ENCODE results near the gene EPHB1.

Gene EPHB1

DNA sequence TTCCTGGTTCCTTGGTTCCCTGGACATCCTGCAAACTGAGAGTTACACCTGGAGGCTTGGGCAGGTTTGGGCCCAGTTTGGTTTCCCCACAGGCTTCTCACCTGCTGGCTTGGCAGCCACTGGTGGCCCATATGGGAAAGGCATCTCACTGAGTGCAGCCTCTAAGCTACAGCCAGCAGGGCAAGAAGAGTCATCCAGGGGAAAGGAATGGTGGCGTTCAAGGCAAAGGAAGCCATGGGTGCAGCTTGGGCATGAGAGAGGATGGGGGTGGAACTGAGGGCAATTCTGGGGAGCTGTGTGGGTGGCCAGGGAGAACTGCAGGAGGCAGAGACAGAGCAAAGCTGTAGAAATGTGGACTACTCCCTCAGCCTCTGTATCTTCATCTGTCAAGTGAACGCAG is 106.4 kb downstream of the EPHB1 start:
- intact Hi-C loops (cut with DNase I) = no loop called here
- DNase-seq = no peak

DNA sequence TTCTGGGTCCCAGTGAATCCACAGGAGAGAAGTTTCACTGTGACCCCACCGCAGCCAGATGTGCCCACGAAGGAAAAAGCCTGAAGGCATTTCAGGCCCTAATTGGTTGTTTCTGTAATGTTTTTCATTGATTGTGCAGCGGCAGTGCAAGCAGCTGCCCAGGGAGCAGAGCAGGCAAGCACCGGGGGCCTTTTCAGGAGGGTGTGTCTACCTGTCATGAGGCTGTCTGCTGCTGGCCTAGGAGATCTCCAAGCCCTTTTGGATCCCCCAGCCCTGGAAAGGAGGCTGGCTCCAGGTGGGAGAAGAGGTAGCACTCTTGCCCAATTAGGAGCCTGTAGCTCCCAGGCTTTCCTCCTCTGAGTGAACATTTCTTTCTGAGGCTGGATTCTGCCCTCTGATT is 108.8 kb downstream of the EPHB1 start:
- intact Hi-C loops (cut with DNase I) = no loop called here
- no peak for DNase-seq

DNA sequence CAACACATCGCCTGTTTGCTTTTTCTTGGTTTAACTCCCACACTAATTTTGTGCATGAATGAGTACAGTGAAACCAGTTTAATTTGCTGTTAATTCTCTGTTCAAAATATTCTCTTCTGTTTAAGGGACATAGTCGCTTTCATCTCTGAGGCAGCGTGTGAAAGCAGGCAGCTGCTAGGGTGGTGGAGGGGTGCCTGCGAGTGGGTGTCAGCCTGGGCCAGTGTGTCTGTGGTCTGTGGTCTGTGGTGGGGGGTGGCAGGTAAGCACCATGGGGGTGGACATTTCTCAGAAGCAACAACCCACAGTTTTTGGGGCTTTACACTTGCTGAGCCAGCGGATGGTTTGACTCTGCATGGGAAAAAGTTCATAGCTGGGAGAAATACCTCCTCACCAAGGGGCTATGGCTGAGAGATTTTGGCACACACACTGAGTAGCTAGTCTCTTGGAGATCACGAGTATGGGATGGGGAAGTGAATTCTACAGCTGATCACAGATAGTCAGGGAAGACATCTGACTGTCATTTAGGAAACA is 109.2 kb downstream of the EPHB1 start:
- no peak for DNase-seq
- intact Hi-C loops (cut with DNase I) = no loop called here

DNA sequence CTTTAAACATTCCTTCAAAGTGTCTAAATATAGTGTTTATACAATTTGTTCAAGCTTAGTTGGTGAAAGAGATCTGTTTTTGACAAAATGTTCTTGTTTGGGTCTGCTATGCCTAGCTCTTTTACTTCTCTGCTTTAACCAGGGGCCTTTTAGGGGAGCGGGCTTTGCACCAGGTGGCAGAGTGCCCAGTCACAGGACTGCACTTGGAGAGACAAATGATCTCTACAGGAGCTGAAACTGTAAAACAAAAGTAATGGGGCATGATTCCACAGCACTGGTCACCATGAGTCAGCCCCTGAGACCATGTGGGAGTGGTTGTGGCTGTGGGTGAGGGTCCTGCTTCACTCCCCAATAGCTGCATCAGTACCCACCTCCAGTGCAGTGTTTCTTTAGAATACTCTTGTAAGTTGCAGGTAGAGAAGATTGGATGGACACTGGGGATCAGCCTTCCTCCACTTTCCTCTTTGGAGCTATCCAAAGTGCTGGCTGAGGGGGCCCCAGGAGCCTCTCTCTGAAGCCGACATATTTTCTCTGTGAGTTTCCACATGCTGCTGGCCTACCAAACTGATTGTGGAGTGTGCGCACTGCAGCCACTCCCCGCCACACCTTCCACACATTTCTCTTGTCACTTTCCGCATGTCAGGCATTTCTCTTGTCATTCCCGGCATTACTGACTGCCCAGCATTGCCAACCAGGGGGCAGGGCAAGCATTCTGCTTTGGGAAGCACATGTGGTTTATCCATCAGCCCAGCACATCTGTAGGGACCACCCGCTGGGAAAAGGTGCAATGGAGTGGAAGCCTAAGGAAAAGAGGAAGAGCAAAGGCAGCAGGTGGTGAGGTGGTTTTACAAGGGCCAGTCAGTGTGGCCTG is 110.0 kb downstream of the EPHB1 start:
- intact Hi-C loops (cut with DNase I) = no loop called here
- DNase-seq = peak in 3 of 10 donors; percentile 29 to 34 (median 32)

DNA sequence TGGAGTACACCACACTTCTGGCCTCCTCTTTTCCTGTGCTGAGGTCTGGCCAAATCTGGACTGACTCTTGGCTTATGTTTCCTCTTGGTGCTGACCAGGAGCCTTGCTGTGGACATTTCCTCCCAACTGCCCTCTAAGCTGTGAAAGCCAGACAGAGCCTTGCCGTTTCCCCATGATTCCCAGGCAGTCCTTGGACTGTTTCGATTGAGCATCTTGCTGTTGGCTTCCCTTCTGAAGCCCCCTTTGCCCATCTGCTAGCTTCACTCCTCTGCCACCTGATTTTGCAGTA is 110.5 kb downstream of the EPHB1 start:
- no peak for DNase-seq
- intact Hi-C loops (cut with DNase I) = no loop called here

DNA sequence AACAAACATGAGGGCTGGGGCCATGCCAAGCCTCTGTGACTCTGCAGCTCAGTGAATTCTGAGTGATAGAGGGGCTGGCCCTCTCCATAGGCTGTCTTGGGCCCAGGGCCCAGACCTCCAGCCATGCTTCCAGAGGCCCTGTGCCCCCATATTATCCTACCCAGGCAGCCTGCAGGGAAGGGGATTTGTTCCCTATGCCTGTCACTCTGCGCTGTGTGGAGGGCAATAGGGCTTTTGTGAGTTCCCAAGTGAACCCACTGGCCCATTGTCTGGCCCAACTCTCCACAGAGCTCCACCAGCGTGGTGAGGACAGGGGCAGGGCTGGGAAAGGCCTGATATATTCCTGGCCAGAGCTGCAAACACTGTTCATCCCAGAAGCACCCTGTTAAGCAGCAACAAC is 113.2 kb downstream of the EPHB1 start:
- intact Hi-C loops (cut with DNase I) = no loop called here
- no peak for DNase-seq

DNA sequence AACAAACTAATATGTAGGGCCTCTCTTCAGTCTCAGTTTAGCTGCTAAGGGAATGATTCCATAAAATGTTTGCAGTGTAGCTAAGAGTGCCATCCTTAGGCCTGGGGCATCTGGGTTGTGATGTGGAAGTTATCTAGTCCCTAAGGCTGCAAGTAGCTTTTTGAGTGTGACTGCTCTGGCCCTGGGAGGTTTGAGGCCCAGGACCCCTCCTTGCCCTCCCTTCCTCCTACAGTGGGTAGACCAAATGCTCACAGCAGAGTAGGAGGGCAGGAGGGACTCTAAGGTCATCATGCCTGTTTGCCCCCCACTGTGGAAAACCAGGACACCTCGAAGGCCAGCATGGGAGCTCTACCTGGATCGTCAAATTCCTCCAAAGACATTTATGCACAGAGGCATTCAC is 115.0 kb downstream of the EPHB1 start:
- intact Hi-C loops (cut with DNase I) = no loop called here
- no peak for DNase-seq

DNA sequence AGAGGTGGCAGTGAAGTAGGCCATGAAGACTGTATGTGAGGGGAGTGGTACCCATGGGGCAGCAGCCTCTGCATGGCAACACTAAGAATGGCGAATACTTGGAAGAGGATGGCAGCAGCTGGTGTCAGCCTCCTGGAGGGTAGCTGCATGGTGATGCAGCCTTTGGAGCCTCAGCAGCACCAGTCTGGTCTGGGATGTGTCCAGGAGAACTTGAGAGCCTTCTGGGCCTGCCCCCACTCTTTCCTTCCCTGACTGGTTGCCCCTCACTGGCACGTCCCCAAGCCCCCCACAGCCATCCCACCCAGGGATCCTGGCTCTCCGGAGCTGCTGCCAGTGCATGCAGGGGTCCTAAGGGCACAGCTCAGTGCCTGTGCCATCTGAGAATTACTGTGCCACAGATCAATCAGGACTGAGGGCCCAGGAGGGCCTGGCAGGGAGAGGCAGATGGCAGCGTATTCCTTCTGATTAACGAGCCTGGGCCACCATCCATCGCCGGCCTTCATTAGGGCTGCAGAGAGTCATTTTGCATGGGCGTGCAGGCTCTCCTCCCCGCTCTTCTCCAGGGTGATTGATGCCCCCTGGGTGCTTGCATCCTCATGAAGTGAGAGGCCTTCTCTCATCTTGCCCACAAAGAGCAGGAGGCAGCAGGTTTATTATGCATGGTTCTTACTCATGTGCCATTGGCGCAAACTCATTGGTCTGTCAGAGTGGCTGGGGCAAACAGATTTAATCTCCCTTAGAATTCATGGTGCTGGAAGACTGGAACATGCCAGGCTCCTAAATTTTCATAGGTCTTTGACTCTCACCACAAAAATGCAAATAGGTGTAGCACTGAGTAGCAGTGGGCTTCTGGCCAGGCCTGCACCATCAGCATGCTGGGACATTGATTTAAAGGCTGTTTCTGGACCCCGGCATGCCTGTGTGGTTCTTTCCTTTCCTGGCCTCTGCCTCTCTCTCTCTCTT is 116.8 kb downstream of the EPHB1 start:
- intact Hi-C loops (cut with DNase I) = no loop called here
- no peak for DNase-seq

DNA sequence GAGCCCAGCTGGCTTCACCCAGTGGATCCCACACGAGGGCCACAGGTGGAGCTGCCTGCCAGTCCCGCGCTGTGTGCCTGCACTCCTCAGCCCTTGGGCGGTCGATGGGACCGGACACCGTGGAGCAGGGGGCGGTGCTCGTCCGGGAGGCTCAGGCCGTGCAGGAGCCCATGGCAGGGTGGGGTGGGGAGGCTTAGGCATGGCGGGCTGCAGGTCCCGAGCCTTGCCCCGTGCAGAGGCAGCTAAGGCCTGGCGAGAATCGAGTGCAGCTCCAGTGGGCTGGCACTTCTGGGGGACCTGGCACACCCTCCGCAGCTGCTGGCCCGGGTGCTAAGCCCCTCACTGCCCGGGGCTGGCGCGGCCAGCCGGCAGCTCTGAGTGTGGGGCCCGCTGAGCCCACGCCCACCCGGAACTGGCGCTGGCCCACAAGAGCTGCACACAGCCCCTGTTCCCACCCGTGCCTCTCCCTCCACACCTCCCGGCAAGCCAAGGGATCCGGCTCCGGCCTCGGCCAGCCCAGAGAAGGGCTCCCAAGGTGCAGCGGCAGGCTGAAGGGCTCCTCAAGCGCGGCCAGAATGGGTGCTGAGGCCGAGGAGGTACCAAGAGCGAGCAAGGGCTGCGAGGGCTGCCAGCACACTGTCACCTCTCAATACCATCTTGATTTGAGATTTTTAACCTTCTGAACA is 121.4 kb downstream of the EPHB1 start:
- peak in 1 of 10 donors; percentile 78 for DNase-seq
- intact Hi-C loops (cut with DNase I) = no loop called here

DNA sequence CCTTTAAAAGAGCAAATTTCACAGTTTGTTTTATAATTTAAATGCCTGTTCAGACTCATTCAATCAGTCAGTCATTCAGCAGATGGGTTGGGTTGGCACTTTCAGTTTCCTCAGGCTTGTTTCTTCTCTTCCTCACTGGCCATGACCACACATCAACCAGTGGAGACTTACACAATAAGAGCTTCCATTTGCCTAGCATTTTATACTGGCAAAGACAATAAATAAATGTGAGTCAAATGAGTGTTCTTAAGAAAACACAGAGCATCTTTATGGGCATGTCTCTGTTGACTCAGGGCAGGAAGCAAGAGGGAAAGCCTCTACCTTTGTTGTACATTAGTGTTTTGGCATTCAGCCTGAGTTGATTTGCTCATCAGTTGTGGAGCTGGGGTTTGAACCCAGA is 122.6 kb downstream of the EPHB1 start:
- no peak for DNase-seq
- intact Hi-C loops (cut with DNase I) = no loop called here

DNA sequence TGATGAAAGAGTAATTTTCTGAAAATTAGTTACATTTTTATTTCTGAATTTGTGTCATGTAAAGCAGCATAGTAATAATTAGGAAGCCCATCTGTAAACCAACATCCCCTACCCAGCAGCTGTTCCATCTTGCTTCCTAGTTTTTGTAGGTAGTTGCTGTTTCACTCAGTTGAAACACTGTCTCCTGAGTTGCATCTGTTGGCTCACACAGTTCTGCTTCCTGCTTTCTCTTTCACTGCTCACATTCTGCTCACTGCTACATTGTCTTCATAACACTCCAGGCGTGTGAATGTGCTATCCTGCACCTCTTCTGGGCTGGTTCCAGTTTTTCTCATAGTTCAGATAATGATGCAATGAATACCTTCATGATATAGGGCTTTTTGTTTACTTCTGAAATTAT is 123.4 kb downstream of the EPHB1 start:
- intact Hi-C loops (cut with DNase I) = no loop called here
- peak in 1 of 10 donors; percentile 2 for DNase-seq

DNA sequence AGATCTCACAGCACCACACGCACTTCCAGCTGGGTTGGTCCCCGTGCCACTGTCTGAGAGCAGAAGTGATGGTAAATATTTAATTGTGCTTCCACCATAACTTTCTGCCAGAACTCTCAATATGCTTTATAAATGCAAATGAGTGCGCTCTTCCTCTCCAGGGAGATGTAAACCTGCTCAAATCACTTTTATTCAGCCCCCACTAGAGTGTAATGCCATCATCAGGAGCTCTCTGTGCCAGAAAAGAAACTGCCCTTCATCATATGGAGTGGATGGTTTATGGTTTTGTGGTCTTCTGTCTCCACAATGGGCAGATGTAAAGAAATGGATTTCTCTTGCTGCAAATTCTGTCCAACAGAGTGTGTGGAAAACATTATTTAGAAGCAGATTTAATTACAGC is 127.0 kb downstream of the EPHB1 start:
- intact Hi-C loops (cut with DNase I) = no loop called here
- peak in 1 of 10 donors; percentile 21 for DNase-seq

DNA sequence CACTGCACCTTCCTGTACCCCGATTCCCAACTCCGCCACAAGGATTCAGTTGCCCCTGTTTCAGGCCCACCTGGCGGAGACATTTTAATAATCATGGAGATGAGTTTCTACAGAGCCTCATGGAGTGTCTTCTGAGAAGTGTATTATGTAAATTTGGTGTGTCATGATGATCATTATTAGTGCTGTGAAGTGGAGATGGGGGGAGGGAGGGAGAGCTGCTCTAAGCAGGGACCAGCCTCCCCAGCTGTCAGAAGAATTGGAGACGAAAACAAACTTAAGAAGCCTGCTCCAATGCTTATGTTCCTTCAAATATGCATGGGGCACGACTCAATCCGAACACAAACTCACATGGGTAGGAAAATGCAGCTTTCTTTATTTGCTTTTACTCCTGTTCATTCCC is 127.8 kb downstream of the EPHB1 start:
- intact Hi-C loops (cut with DNase I) = no loop called here
- no peak for DNase-seq

DNA sequence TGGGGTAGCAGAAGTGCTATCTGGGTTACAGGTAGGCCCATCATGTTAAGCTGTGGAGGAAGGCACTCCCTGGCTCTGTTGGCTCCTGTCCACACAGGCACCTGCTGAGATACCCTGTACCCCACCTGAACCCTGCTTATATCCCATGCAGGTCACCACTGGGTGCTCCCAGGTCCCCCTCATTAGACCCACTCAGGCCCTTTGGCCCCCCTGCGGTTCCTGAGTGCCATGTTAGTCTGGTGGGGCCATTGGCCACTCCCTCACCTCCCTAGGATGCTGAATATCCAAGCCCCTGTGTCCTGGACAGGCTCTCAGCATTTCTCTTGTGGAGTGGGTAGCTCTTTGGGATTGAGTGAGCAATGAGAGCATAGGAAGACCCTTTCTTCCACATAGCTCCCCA is 128.2 kb downstream of the EPHB1 start:
- peak in 1 of 10 donors; percentile 59 for DNase-seq
- intact Hi-C loops (cut with DNase I) = no loop called here

DNA sequence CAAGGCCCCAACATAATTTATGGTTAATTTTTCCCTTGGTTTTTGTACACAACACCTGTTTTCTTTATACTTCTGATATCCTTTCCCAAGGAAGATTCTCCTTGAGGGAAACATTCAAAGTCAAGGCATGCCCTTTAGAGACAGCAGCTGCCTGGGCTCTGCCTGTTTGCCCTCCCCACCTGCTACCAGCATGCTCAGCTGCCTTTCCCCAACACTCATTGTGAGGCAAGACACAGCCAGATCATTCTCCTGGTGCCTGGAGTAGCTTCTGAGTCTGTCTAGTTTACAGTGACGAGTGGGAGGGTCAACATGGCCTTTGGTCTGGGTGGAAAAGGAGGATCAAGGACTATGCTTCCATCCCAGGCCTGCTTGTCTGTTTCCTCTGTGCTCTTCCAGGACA is 132.5 kb downstream of the EPHB1 start:
- intact Hi-C loops (cut with DNase I) = no loop called here
- DNase-seq = peak in 1 of 10 donors; percentile 47

DNA sequence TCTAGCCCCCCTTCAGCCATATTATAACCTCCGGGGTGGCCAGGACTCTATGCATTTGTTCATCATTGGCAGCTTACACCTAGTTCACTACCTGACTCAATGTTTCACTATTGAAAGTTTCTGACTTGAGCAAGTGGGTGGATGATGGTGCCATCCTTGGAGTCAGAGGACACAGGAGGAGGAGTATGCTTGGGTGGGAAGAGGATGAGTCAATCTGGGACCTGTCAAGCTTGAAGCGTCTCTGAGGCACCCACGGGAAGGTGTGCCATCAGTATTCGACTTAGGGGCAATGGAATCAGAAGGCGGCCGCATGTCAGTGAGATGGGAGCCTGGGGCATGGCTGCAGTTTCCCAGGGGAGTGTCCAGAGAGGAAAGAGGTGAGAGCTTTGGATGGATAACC is 133.3 kb downstream of the EPHB1 start:
- intact Hi-C loops (cut with DNase I) = no loop called here

DNA sequence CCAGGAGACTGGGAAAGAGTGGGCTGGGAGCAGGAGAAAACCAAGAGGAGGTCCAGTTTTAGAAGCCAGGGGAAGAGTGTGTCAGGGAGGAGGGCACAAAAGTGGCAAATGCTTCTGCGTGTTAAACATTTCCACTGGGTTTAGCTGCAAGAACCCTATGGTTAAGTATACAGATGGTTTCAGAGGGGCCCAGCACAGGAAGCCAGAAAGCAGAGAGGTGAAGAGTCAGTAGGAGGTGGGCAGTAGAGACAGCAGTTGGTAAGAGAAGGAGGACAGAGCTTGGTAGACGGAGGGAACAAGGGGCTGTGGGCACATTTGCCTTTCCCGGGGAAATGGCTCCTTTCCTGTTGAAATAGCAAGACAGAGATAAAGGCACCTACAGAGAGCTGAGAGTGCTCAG is 133.8 kb downstream of the EPHB1 start:
- intact Hi-C loops (cut with DNase I) = no loop called here
- DNase-seq = no peak

More for the DNA sequence above, 133.3 kb downstream of the EPHB1 start:
- no peak for DNase-seq

DNA sequence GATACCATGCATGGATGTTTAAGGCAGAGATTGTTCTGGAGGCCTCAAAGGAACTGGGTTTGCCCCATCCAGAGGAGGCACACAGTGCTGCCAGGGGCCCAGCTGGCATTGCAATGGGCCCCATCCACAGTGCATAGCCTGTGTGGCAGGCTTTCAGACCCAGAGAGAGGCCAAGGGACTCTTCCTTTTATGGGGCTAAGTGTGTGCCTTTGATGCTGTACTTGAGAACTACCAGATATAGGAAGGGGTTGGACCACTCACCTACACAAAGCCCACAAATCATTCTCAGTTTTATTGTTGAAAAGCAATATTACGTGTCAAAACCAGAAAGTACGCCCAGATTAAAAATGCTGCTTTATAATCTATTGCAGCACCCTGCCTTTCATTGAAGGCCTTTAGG is 134.9 kb downstream of the EPHB1 start:
- intact Hi-C loops (cut with DNase I) = no loop called here
- DNase-seq = no peak

DNA sequence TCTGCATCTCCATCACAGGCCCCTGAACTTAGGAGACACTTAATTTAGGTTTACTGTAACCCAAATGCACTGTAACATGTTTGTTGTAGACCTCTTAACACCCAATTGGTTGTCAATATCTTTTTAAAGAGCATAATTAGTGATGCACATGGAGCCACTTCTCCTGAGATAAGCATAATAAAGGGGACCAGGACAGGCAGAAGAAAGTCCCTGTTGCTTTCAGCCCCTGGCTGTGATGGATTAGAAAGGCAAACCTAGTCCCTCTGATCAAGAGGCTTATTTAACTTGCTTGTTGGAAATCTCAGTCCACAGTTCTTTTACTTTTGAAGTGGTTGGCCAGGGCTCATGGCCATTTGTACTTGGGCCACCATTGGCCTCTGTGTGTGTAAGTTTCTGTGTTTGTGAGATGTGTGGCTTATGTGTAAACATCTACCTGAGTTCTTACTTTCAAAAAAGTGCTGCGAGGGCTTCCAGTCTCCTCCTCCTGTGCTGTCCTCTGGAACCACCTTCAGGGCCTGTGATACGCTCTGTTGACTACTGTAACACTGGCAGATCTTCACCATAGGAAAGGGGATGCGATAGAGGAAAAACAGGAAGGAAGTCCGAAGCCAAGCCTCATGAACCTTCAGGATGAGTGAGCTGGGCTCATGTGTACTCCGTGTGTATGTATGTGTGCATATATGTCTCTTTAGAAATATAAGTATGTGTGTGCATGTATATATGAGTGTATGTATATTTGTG is 136.2 kb downstream of the EPHB1 start:
- no peak for DNase-seq
- intact Hi-C loops (cut with DNase I) = no loop called here

DNA sequence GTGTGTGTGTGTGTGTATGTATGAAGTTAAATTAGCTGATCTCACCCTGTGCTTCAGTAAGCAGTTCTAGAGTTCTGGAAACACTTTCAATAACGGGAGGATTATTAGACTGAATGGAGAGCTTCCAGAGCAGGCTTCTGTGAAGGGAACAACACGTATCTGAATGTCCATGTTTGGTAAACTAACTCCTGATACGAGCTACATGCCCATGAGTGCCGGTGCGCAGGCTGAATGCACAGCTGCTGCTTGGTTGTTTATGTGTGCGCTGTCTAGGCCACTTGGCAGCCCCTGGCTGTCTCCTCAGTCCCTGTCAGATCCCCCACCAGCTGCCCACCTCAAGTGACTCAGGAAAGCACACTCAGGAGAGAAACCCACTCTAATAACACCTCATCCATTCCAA is 137.0 kb downstream of the EPHB1 start:
- DNase-seq = no peak
- intact Hi-C loops (cut with DNase I) = no loop called here
